GM13977 (cell line): ENCODE measurements around the gene HMGN2.
A peak's percentile ranks its signal among the peaks of the same experiment; 100 is the strongest.

Experiments used
- DNase-seq: peaks from one replicate; pipeline ENCODE4 v3.0.0; 2012; ENCODE audit warnings: low spot score
- in situ Hi-C: fragments of 300-500 bp; cut with MboI; formaldehyde crosslinking; loops from one replicate; pipeline ENCODE4 v1.12.0; 2022; ENCODE audit warnings: low sequenced_read_pairs, low pct_unique_long_range_greater_than_20kb, mixed read lengths, inconsistent platforms; ENCODE audit not compliant: unreplicated experiment
- TF ChIP-seq, protein P1 (sequence below): IDR thresholded peaks from 2 replicates; pipeline ENCODE4 v1.5.1; 2012; ENCODE audit warnings: mild to moderate bottlenecking, control low read depth; ENCODE audit not compliant: insufficient read depth; ENCODE audit errors: extremely low read depth, missing control alignments

Gene HMGN2

GRCh38 chr1:26472320-26472900 is at the start of gene HMGN2:
HMGN2 (plus strand) TSS chr1:26472440; CDS start chr1:26472613, 173 bp downstream.
- in situ Hi-C loops, result no loop called here
- TF ChIP-seq, protein P1, sequence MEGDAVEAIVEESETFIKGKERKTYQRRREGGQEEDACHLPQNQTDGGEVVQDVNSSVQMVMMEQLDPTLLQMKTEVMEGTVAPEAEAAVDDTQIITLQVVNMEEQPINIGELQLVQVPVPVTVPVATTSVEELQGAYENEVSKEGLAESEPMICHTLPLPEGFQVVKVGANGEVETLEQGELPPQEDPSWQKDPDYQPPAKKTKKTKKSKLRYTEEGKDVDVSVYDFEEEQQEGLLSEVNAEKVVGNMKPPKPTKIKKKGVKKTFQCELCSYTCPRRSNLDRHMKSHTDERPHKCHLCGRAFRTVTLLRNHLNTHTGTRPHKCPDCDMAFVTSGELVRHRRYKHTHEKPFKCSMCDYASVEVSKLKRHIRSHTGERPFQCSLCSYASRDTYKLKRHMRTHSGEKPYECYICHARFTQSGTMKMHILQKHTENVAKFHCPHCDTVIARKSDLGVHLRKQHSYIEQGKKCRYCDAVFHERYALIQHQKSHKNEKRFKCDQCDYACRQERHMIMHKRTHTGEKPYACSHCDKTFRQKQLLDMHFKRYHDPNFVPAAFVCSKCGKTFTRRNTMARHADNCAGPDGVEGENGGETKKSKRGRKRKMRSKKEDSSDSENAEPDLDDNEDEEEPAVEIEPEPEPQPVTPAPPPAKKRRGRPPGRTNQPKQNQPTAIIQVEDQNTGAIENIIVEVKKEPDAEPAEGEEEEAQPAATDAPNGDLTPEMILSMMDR, result no peak
- DNase-seq, result peak; percentile 88

GRCh38 chr1:26429721-26430120 is 42.5 kb upstream of the HMGN2 start:
- in situ Hi-C loops, result no loop called here
- TF ChIP-seq, protein P1, result no peak
- DNase-seq, result no peak

GRCh38 chr1:26431979-26432695 is 40.1 kb upstream of the HMGN2 start, which contains the start of gene DHDDS:
DHDDS (plus strand) TSS chr1:26432321; CDS start chr1:26432946, 625 bp downstream.
- TF ChIP-seq, protein P1, result no peak
- in situ Hi-C loops, result no loop called here
- DNase-seq, result peak; percentile 96

DNA sequence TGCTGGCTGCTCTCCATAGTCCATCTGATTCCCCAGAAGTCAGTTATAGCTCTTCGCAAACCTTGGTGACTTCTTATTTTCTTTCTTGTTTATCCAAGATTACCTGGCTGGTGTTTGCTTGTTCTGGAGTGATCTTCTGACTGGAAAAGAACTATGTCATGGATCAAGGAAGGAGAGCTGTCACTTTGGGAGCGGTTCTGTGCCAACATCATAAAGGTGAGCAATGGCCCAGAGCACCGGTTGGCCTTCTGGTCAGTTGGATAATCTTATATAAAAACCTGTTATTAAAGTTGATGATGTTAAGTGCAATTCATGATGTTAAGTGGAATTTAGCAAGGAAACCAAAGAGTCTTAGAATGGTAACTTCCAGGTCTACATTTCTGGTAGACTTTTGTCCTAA is 39.4 kb upstream of the HMGN2 start:
- no peak for DNase-seq
- in situ Hi-C loops, result no loop called here
- TF ChIP-seq, protein P1, result no peak

- in situ Hi-C loops, result no loop called here
- TF ChIP-seq, protein P1, result no peak
- no peak for DNase-seq
Measured at GRCh38 chr1:26434161-26434752, 38.0 kb upstream of the HMGN2 start.

GRCh38 chr1:26438041-26438440 is 34.2 kb upstream of the HMGN2 start:
- in situ Hi-C loops, result no loop called here
- DNase-seq, result no peak

More at GRCh38 chr1:26438041-26438440, 34.2 kb upstream of the HMGN2 start:
- TF ChIP-seq, protein P1, result no peak
